Activated naive CD4-positive, alpha-beta T cell (primary cell): ENCODE results near the gene RFX1.
A peak's percentile ranks its signal among the peaks of the same experiment; 100 is the strongest.

Experiments used
- DNase-seq, 4 experiments: peaks; one replicate each; lab custom pipeline; 2025; lab: John Stamatoyannopoulos, UW

The RFX1 gene

DNA sequence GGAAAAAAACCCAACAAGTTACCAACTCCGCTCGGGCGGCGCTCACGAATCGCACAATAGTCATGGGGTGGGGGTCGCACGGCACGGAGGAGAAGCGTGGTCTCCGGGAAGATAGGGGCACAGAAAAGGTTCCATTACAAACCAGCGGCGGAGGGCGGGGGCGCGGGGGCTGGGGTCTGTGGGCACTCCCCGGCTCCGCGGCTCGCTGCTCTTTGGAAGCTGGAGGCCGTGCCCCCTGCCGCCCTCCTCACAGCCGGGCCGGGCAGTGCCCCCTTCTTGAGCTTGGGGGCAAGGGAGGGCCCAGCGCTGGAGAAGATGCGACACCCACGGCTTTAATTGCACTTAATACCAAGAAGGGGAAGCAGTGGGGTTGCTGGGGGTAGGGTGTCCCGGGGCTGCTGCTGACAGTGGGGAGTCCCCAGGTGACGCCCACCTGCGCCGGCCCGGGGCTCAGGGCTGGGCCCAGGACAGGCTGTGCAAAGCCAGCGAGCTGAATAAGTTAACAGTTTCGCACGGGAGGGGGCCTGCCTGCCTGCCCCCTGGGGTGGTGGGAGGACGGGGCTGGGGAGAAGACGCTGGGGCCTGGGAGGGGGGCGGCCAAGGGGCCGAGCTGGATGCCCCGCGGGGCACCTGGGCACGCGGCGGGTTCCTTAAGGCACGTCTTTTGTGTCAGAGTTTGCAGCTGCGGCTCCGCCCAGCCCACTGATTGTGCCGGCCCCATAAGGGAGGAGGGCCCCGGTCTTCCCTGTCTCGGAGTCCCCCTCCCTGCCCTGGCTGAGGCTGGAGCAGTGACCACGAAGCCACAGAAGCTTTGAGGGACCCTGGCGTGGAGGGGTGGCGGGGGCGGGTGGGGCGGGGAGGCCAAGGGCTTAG, 44.1 kb downstream of the RFX1 start:
- DNase-seq = no peak

DNA sequence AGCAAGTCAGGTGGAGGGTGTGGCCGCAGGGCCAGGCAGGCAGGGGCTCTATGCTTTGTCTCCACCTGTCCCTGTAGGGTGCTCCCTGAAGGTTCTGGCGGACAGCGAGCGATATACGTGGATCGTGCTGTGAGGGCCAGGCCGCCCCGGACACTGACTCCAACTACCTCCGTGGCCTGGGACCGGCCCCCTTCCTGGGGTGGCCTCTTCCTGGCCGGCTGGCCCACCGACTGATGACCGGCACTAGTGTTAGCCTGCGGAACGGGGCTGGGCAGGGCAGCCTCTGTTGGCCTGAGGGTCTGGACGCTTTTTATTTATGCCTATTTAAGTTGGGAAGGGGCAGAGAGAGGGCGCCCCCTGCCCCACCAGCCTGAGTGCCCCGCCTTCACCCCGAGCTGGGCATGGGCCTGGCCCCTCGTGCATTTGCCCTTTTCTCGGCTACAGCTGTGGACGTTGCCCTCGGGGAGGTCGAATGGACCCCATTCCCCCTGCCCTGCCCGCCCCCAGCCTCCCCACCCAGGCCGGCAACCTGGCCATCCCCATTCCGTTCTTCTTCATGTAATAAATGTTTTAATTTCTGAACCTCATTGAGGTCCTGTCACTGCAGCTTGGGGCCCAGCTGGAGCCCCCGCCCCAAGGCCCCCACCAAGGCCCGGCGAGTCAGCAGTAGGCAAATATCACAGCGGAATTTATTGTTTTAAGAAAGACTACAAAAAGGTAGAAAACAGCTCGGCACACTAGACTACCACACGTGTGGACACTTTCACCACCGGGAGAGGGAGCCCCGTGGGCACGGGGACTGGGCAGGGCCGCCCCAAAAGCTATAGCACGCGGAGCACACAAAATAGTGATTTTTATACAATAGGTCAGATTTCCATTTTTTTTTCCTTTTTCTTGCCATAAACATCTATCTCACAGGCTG, 45.0 kb downstream of the RFX1 start:
- no peak for DNase-seq

DNA sequence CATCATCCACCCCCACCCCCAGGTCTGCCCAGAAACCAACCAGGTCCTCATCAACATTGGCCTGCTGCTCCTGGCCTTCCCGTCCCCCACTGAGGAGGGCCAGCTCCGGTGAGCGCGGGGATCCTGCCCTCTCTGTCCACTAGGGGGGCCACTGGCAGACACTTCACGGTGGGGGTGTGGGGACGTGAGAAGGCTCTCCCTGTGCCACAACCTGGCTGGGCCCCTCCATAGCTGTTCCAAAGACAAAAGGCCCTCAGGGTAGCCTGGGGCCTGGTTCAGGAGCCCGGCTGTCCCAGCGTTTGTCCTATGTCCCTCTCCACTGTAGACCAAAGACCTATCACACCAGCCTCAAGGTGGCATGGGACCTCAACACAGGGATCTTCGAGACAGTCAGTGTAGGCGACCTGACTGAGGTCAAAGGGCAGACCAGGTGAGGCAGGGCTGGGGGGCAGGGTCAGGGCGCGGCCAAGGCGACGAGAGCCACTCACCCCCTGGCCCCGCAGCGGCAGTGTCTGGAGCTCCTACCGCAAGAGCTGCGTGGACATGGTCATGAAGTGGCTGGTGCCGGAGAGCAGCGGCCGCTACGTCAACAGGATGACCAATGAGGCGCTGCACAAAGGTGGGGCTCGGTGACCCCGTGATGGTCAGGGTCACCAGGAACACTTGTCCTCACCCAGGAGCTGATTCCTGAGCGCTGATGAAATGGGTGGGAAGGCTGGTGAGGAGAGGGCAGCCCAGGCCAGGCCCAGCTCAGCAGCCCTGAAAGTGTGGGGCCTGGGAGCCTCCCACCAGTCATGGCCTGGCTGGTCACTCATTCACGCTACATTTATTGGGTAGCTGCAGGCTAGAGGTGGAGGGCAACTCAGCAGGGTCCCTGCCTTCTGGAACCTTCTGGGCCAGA, 45.9 kb downstream of the RFX1 start:
- peak in 1 of 4 experiments; percentile 16 for DNase-seq

DNA sequence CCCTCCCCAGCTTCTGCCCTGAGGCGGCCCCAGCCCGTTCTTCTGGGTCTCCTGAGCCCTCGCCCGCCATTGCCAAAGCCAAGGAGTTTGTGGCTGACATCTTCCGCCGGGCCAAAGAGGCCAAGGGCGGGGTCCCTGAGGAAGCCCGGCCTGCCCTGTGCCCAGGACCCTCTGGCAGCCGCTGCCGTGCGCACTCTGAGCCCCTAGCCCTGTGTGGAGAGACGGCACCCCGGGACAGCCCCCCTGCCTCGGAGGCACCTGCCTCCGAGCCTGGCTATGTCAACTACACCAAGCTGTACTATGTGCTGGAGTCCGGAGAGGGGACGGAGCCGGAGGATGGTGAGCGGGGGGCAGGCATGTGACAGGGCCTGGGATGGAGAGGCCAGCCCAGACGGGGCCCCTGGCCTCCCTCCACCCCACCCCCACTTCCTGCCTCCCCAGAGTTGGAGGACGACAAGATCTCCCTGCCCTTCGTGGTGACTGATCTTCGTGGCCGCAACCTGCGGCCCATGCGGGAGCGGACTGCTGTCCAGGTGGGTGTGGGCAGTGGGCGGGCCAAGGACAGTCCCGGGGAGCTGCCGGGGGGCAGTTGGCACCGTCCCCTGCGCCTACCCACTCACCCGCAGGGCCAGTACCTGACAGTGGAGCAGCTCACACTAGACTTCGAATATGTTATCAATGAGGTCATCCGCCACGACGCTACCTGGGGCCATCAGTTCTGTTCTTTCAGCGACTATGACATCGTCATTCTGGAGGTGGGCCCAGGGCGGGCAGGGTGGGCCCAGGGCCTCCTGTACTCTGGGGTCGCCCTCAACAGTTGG, 46.8 kb downstream of the RFX1 start:
- no peak for DNase-seq

DNA sequence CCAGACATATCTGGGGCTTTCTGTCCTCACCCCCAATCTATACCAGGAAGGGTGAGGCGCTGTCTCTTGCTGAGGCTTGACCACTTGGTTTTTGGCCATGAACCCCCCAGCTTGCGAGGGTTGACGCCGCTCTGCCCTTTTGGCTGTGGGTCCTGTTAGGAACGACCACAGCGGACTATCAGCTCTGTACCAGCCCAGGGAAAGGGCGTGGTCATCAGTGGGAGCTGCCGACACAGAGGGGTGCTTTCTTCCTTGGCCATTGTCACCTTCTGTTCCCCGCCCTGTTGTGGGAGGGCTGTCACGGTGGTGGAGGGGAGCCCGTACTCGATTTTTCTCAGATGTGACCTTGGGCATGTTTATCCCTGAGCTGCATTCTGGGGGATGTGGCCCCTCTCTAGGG, 48.1 kb downstream of the RFX1 start:
- no peak for DNase-seq

DNA sequence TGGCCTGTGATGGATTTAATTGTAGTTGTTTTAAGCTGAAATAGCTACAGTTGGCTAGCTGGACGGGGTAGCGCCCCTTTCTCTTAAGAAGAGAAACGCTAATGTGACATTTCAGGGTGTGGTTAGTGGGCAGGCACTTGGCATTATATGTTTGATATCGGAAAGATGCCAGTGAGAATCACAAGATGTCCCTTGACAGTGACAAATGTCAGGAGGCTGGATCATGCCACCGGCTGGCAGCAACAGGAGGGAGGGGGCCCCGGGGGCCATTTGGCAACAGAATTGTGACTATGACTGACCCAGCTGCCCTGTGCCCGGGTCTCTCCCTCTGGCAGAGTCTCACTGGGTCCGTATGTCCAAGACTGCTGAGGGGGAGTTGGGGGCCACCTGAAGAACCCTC, 49.1 kb downstream of the RFX1 start:
- DNase-seq = no peak

DNA sequence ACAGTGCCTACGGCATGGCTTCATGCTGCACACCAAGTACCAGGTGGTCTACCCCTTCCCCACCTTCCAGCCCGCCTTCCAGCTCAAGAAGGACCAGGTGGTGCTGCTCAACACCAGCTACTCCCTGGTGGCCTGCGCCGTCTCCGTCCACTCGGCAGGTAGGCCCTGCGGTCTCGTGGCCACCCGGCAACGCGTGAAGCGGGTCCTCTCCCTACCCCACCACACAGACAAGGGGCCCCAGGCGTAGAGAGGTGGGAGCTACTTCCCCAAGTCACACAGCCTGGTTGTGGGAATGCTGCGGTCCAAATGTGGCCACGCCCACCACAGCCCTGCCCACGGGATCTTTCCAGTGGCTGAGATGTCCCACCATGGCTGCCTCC, 49.8 kb downstream of the RFX1 start:
- no peak for DNase-seq

DNA sequence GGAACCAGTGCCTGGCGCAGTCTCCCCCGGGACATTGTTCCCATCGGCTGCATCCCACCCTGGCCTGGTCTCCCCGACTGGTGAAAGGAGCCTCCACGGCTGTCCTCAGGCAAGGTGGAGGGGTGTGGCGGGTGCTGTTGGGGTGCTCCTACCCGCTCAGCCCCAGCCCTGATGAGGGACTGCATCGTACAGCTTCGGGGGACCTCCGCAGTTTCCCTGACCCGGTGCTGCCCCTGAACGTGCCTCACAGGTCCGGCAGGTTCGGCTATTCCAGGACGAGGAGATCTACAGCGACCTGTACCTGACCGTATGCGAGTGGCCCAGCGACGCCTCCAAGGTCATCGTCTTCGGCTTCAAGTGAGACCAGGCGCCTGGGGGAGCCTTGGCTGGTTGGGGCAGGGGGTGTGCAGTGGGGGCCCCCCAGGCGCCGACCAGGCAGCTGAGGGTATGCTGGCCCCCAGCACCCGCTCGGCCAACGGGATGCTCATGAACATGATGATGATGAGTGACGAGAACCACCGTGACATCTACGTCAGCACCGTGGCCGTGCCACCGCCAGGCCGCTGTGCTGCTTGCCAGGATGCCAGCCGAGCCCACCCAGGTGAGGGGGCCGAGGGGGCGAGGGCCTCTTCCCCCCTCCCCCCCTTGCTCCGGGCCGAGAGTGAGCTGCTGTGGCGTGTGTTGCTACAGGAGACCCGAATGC, 50.3 kb downstream of the RFX1 start:
- DNase-seq = no peak

DNA sequence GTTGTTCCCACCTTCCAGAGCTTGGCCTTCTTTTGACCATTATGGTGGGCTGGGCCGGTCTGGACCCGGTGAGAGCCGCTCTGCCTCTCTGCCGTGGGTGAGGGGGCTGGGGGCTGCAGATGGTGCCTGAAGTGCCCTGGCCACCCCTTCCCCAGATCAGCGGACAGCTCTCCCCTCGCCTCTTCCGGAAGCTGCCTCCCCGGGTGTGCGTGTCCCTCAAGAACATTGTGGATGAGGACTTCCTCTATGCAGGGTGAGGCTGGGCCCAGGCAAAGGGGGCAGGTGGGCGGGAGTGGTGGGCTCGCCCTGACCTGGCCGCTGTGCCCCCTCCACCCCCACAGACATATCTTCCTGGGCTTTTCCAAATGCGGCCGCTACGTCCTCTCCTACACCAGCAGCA, 51.9 kb downstream of the RFX1 start:
- DNase-seq = no peak

DNA sequence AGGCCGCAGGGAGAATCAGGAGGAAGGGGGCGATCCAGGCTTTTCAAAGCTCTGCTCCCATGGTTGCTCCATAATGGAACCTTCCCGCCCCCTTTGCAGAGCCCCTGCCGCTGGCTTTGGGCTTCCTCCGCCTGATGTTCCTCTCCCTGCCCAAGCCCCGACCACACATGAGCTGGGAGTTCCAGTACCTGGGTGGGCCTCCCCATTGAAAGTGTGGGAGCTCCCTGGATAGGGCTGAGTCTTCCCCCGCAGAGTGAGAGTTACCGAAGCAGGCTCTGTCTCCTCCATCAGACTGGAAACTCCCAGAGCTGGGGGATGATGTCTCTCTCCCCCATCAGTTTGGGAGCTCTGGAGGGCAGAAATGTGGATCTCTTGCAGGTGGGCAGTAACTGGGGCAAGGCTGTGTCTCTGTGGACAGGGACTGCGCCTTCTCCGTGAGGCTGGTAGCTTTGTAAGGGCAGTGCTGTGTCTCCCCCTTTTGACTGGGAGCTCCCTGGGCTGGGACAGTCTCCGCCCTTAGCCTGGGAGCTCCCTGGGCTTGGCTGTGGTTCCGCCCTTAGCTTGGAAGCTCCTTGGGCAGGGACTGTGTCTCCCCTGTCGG, 53.1 kb downstream of the RFX1 start:
- no peak for DNase-seq

DNA sequence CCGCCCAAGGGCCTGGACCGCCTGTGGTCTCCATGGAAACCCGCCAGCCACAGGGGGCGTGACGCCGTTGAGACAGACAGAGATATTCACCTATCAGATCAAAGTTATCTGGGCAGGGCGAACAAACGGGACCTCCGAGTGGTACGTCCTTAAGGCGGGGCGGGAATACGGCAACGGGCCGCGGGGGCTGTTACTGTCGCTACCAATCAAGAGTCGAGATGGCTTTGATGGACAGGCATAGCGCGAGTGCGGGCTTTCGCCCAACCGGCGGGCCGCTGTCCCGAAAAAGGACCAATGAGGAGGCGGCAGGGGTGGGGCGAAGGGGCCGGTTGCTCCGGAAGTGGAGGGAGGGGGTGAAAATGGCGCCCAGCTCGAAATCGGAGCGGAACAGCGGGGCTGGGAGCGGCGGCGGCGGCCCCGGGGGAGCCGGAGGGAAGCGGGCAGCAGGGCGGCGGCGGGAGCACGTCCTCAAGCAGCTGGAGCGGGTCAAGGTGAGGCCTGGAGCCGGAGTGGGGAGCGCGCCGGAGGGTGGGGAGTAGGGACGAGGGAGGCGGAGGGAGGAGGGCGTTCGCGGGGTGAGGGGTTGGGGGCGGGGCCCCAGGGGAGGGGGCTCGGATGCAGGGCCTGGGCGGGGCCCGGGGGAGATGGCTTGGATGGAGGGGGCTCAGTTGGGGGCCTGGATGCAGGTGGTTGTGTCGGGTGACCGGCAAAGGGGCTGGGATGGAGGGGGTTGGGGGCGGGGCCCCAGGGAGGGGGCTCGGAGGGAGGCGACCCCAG, 53.8 kb downstream of the RFX1 start, which contains the start of gene DCAF15:
DCAF15 (plus strand) TSS at position 356 of the 777 bp plus-strand sequence; CDS start at position 360, 4 bp downstream.
- peak; percentile 96 to 98 (median 98) for DNase-seq

DNA sequence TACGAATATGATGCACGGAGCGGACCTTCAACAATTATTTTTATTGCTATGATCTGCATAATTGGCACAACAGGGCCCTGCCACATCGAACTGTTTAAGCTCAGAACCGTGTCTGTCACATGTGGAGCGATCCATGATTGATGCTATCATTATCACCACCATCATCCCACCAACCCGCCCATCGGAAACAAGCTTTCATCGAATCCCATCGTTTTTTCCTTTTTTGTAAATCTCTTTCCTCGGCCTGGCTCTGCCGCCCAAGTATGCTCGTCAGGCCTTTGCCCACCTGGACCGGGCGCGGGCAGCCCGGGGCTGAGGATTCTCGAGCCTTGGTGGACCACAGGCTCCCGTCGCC, 54.3 kb downstream of the RFX1 start:
- DNase-seq = no peak

DNA sequence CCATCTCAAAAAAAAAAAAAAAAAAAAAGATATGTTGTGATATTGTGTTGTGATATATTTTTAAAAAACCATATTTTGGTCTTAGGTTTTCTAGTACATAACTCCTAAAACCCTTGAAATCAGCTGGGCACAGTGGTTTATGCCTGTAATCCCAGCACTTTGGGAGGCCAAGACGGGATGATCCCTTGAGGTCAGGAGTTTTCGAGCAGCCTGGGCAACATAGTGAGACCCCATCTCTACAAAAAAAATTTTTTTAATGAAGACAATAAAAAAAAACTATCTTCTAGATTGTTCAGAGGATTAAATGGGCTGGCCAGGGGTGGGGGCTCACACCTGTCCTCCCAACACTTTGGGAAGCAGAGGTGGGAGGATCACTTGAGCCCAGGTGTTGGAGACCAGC, 55.1 kb downstream of the RFX1 start:
- DNase-seq = no peak

DNA sequence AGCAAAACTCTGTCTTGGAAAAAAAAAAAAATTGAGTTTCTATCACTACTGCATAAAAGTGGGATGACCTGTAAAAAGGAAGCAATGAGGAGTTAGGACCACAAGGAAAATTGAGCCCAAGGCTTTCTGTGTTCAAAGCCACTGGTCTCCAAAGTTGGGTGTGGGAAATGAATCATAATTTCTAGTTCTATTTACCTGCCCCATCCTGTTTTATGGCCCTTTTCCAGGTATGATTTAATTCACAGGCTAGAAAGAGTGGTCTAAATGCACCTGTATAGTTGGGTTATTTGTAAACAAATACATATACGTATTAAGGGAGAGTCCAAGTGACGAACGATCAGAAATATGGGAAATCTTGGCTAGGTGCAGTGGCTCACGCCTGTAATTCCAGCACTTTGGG, 59.7 kb downstream of the RFX1 start:
- no peak for DNase-seq

DNA sequence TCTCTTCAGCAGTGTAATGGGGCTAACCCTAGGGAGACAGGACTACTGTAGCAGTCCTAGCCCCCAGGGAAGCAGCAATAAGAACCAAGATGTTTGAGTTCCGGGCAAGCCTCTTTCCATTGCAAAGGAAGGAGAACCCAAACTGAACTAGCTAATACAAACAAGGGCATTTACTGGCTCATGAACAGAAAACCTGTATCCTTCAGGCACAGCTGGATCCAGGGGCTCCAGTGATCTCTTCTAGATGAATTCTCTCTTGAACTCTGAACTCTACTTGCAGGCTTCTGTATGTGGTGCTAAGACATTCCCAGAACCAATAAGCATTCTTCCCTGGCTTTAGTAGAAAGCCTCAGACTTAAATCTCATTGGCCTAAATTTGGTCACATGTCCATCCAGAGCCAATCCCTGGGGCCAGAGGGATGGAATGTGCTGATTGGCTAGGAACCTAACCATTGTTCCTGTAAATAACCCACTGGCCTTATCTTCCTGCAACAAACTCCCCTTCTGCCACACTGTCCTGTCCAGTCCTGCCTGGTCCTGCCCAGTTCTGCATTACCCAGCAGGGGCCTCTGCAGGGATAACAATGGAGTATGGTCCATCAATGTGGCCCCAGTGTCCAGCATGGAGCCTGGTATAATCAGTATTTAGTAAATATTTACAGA, 64.0 kb downstream of the RFX1 start:
- no peak for DNase-seq

DNA sequence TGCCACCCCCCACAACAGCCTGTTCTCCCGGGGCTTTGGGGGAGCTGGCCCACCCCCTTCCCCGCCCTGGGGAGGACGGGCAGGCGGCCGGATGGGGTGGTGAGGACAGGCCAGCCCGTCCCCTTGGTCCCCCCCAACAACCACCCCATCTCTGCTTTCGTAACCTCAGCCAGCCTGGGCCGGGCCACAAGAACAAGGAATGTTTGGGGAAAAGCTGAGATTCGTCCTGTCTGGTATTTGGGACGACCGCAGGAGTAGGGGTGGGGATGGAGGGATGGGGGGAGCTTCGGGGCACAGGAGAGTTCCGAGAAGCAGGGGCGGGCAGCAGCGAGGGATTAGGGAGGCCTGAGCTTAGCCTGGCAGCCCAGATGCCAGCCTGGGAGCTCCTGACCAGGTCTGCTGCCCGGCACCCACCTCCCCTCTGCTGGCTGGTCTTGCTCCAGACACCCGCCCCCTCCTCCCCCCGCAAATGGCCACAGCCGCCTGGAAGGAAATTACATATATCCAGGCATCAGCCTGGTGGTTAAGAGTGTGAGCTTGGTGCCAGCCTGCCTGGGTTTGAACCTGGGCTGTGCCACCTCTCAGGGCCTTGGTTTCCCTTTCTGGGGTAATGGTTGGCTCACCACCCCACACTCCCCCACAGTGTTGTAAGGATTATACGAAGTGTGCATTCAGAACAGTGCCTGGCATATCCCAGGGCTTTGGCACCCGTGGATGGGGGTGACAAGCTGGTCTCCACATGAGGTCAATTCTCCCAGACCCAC, 67.6 kb downstream of the RFX1 start, which contains the start of gene PODNL1:
PODNL1 (minus strand) TSS at position 117 of the 764 bp plus-strand sequence. CDS start 236 bp downstream, outside the sequence.
- DNase-seq = no peak

DNA sequence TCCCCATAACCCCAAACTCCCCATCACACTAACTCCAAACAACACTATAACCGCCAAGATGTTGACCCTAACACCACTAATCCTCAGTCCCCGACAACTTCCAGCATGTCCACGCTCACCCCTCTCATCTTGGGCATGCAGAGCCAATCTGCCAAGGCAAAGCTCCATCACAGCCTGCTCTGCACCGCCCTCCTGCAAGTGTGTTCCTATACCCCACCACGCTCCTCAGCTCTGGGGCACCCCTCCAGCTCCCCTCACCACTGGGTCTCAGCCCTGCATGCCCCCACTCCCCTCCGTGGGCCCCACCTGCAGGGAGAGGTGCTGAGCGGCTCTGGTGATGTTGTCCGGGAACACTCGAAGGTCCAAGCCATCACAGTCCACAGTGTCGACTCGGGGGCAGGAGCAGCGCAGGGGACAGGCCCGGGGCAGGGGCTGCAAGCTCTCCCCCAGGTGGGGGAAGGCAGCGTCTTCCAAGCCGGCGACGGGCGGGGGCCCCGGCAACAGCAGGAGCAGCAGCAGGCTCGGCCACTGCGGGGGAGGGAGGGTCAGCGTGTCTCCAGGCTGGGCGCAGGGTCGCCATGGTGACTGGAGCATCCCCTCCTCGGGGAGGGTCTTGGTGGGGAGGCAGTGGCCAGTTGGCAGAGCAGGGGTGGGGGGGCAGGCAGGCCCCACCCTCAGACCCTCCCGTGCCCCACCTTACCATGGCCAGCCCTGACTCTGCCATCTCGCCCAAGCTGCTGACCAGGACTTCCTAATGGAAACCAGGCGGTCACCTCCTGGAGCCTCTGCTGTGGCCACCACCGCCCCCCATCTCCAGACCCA, 68.4 kb downstream of the RFX1 start:
- no peak for DNase-seq
